ENCODE results near the gene TUBB1. TPM values are rescaled to one million over a fixed set of nuclear protein-coding genes. Genes with fewer than 3 reads are reported as not detected.

Gene TUBB1
- total and polyA plus RNA-seq, 2 of the 13 experiments (the other 11 are each of a cell fraction or from before 2014, with no cell fraction given), result 0.11 to 57.6 TPM

DNA sequence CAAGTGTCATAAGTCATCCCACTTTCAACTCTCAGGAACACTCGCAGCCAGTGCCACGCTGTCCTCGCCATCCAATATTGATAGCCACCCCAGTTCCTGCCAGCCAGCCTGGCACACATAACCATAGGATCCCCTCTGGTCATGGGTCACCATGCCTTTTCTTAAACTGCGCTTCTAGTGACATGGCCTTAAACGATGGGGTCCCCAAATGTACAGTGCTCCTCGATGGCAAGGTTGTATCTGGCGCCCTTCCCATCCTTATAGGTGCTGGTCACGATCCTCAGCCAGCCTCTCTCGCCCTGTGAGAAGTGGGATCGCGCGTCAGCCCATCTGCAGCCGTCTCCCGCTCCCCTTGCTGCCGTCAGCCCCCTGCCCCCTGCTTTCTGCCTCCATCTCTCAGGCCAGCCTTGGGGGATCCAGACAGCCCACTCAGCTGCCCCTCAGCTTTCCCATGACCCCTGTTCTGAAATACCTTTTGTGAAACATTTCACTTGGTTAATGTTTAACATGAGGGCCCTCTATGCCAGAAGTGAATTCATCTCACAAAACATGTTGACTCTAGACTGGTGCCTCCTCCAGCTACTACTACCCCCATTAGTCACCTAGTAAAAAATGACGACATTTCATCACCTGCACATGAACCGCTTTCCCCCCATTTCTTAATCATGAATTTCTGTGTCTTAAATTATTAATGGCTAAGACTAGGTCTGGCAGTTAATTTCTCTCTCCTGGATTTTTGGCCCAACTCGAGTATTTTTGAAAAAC, 23.6 kb upstream of the TUBB1 start (continued):
- TF ChIP-seq ZMYM4 (CRISPR knock-in tag; IDR thresholded peaks at IDR 0.05) (peak; percentile 60), GTF2F1 (IDR thresholded peaks at IDR 0.05; ENCODE audit: low read length) (no peak), KLF12 (CRISPR knock-in tag; IDR thresholded peaks at IDR 0.05; ENCODE audit: borderline replicate concordance) (no peak), ZNF749 (CRISPR knock-in tag; IDR thresholded peaks at IDR 0.05; ENCODE audit: borderline replicate concordance) (no peak; the same call in 1 of the 2 replicates), HIVEP1 (CRISPR knock-in tag; IDR thresholded peaks at IDR 0.05) (0 out of 2 replicates have a peak, but pooled peaks have one; percentile 15), SP140L (CRISPR knock-in tag; IDR thresholded peaks at IDR 0.05; ENCODE audit: borderline replicate concordance) (0 out of 2 replicates have a peak, but pooled peaks have one; percentile 35), GABPA (IDR thresholded peaks at IDR 0.05; ENCODE audit: low read depth, low read length) (no peak), GABPA (CRISPR knock-in tag; IDR thresholded peaks at IDR 0.05; ENCODE audit: low read depth) (no peak; the same call in 1 of the 2 replicates), ATRX (CRISPR knock-in tag; IDR thresholded peaks at IDR 0.05; ENCODE audit: borderline replicate concordance) (no peak), ZNF432 (CRISPR knock-in tag; IDR thresholded peaks at IDR 0.05; ENCODE audit: borderline replicate concordance) (no peak), FOSL1 (CRISPR knock-in tag; IDR thresholded peaks at IDR 0.05; ENCODE audit: borderline replicate concordance) (no peak), ISL2 (CRISPR knock-in tag; IDR thresholded peaks at IDR 0.05) (peak; percentile 69), ZNF761 (CRISPR knock-in tag; conservative IDR thresholded peaks at IDR 0.05) (no peak), TAF1 (CRISPR knock-in tag; IDR thresholded peaks at IDR 0.05) (no peak), RFX1 (IDR thresholded peaks at IDR 0.05) (no peak), XBP1 (CRISPR knock-in tag; IDR thresholded peaks at IDR 0.05) (no peak), RAD21 (CRISPR knock-in tag; IDR thresholded peaks at IDR 0.05) (no peak), RBM22 (optimal IDR thresholded peaks at IDR 0.05; ENCODE audit: low read length) (no peak), ZNF468 (CRISPR knock-in tag; IDR thresholded peaks at IDR 0.05) (no peak), KAT2B (IDR thresholded peaks at IDR 0.05; ENCODE audit: borderline replicate concordance, low read depth, low read length) (no peak)
- TF ChIP-seq, protein P1, sequence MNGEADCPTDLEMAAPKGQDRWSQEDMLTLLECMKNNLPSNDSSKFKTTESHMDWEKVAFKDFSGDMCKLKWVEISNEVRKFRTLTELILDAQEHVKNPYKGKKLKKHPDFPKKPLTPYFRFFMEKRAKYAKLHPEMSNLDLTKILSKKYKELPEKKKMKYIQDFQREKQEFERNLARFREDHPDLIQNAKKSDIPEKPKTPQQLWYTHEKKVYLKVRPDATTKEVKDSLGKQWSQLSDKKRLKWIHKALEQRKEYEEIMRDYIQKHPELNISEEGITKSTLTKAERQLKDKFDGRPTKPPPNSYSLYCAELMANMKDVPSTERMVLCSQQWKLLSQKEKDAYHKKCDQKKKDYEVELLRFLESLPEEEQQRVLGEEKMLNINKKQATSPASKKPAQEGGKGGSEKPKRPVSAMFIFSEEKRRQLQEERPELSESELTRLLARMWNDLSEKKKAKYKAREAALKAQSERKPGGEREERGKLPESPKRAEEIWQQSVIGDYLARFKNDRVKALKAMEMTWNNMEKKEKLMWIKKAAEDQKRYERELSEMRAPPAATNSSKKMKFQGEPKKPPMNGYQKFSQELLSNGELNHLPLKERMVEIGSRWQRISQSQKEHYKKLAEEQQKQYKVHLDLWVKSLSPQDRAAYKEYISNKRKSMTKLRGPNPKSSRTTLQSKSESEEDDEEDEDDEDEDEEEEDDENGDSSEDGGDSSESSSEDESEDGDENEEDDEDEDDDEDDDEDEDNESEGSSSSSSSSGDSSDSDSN (CRISPR knock-in tag; IDR thresholded peaks at IDR 0.05), result no peak
- TF ChIP-seq, protein P2, sequence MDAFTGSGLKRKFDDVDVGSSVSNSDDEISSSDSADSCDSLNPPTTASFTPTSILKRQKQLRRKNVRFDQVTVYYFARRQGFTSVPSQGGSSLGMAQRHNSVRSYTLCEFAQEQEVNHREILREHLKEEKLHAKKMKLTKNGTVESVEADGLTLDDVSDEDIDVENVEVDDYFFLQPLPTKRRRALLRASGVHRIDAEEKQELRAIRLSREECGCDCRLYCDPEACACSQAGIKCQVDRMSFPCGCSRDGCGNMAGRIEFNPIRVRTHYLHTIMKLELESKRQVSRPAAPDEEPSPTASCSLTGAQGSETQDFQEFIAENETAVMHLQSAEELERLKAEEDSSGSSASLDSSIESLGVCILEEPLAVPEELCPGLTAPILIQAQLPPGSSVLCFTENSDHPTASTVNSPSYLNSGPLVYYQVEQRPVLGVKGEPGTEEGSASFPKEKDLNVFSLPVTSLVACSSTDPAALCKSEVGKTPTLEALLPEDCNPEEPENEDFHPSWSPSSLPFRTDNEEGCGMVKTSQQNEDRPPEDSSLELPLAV (CRISPR knock-in tag; conservative IDR thresholded peaks at IDR 0.05; ENCODE audit: low read depth), result no peak
- TF ChIP-seq, protein P3, sequence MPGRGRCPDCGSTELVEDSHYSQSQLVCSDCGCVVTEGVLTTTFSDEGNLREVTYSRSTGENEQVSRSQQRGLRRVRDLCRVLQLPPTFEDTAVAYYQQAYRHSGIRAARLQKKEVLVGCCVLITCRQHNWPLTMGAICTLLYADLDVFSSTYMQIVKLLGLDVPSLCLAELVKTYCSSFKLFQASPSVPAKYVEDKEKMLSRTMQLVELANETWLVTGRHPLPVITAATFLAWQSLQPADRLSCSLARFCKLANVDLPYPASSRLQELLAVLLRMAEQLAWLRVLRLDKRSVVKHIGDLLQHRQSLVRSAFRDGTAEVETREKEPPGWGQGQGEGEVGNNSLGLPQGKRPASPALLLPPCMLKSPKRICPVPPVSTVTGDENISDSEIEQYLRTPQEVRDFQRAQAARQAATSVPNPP (CRISPR knock-in tag; IDR thresholded peaks at IDR 0.05), result no peak
- TF ChIP-seq, protein P4, sequence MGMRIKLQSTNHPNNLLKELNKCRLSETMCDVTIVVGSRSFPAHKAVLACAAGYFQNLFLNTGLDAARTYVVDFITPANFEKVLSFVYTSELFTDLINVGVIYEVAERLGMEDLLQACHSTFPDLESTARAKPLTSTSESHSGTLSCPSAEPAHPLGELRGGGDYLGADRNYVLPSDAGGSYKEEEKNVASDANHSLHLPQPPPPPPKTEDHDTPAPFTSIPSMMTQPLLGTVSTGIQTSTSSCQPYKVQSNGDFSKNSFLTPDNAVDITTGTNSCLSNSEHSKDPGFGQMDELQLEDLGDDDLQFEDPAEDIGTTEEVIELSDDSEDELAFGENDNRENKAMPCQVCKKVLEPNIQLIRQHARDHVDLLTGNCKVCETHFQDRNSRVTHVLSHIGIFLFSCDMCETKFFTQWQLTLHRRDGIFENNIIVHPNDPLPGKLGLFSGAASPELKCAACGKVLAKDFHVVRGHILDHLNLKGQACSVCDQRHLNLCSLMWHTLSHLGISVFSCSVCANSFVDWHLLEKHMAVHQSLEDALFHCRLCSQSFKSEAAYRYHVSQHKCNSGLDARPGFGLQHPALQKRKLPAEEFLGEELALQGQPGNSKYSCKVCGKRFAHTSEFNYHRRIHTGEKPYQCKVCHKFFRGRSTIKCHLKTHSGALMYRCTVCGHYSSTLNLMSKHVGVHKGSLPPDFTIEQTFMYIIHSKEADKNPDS (CRISPR knock-in tag; IDR thresholded peaks at IDR 0.05), result no peak
